Stimulated activated CD4-positive, alpha-beta T cell treated with anti-CD3 and anti-CD28 coated beads, TNF-alpha, amount 100 ng/mL, for 24 hours (primary cell): ENCODE results near the gene KLF13.

ENCODE experiments used
- DNase-seq, 3 experiments: peaks; one replicate each; pipeline ENCODE4 v3.0.0-alpha.2; 2020; ENCODE audit warnings: low read depth in 3 of 3

The KLF13 gene

DNA sequence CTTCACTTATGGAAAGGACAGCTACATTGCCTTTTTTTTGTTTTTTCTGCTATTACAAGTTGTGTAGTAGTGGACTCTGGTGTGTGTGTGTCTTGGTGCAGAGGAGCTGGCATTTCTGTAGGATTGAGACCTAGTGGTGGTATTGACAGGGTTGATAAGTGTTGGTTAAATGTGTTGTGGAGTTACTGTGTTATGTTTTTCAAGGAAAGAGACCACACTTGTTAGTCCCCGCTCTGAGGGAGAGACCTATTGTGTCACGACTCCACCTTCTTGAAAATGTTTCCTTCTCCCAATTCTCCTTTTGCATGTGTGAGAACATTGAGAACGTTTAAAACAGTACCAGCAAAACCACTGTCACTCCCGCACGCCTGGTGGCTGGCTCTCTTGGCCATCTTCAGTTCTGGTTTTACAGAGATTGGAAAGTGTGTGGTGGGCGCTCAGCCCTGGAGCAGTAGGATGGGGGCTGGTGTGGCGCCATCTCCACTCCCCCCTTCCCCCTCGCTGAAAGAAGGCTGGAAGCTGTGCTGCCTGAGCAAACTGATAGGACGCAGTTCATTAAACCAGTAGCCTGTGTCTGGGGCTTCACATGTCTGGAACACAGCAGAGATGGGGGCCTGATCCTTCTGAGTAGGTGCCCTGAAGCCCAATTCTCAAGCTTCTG is 5.5 kb downstream of the KLF13 start:
- DNase-seq, result no peak

DNA sequence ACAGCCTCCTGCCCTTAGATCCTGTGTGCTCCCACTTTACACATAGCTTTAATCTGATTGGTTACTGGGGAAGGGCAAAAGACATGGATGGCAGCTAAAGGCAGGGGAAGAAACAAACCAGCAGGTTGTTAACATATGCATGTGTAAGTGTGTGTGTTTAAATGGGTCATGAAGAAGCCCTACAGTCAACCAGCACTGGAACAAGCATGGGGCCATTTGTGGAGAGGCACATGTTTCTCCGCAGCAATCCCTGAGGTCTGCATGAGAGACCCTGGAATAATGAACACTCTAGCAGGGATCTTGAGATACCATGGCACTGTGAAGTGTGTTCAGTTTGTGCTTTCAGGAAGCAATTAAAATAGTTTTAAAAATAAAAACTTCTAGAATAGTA is 6.0 kb downstream of the KLF13 start:
- no peak for DNase-seq

GRCh38 chr15:31333119-31333518 is 6.5 kb downstream of the KLF13 start:
- no peak for DNase-seq

DNA sequence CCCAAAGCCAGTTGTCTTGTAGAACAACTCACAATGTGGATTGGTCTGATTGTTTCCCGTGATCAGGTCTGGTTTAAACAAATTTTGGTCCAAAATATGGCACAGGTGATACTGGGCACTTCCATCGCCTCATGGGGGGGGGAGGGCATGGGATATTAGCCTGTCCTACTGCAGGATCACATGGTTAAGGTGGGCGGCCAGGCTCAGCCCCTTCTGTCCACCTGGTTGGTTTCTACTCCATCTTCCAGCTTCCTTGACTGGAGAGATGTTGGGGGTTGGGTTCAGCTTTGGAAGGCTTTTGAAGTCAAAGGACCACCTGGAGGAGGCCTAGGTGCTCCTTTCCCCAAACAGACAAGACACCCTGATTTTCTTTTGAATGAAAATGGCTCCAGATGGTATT is 7.2 kb downstream of the KLF13 start:
- DNase-seq, result no peak

- DNase-seq, result no peak
Measured at GRCh38 chr15:31335989-31336592, 9.5 kb downstream of the KLF13 start.

DNA sequence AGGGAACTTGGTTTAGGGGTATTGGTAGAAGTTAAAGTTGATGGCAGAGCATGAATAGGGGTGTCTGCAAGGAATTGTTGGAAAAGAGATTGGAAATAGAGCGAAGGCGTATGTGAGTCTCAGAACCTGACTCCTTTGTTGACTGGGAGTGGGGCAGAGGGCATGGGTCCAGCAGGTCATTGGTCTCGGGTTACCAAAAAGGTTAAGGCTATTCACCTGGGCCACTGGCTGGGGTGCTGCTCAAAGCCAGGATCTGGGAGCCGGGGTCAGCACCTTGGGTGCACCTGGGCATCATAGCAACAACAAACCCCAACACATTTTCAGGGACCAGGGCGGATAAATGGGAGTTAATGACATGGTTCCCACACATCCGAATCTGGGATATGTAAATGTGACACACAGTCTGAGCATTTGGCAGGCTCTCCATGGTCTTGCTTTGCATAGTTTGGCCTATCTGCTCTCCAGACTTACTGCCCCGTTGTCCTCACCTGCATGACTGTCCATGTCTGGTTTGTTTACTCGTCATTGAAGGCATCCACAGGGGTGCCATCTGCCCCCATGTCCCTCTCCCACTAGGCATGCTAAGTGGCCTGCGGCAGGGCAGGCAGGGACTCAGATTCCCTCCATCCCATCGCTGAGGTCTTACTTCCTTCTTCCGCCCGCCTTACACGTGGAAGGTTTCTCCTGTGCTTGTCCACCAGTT is 10.1 kb downstream of the KLF13 start:
- no peak for DNase-seq

- no peak for DNase-seq
Measured at GRCh38 chr15:31337352-31338031, 10.9 kb downstream of the KLF13 start.

DNA sequence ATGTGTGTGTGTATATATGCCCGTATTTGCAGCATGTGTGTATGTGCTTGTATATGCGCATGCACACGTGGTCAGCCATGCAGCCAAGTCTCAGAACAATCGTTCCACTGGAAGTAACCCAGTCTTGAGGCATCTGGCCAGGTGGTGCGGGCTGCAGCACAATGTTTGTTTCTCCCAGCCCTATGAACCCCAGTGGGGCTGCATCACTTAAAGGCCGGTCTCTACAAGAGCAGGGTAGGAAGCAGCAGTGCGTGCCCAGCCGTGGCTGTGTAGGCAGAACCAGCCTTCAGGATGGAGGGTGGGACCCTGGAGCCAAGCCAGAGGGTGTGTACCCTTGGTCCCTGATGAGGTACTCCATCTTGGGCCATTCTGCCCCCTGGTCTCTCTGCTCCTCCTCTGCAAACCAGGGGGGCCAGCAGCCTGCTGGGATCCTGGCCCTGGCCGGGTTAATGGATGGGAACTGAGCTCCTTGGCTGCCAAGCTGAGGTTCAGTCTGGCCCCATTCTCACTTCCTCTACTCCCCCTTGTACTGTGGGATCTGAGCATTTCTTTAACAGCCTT is 11.8 kb downstream of the KLF13 start:
- DNase-seq, result no peak

GRCh38 chr15:31338879-31339557 is 12.4 kb downstream of the KLF13 start:
- no peak for DNase-seq

DNA sequence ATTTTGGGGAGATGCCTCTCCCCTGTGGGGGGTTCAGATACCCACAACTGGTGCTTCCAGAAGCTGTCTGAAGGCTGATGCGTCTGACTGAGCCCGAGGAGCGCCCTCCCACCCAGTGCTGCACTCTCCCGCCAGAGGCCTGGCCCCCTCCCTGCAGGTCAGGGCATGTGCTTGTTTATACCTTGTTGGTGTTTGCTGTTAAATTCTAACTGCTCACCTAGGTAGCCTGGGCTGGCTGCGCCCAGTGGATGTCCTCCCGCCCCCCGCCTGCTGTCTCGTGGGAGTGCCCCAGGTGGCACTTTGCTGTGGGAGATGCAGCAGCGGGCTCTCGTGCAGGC is 12.9 kb downstream of the KLF13 start:
- DNase-seq, result no peak

- DNase-seq, result no peak
Measured at GRCh38 chr15:31340047-31340446, 13.4 kb downstream of the KLF13 start.

DNA sequence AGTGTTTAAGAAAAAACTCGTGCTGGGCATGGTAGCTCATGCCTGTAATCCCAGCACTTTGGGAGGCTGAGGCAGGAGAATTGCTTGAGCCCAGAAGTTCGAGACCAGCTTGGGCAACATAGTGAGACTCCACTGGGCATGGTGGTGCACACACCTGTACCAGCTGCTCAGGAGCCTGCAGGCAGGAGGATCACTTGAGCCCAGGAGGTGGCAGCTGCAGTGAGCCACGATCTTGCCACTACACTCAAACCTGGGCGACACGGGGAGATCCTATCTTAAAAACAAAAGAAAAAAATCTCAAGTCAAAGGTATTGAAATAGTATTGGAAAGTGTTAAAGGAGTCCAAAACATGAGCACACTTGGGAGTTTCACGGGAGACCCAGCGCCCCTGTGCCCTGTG is 14.0 kb downstream of the KLF13 start:
- no peak for DNase-seq

- DNase-seq, result no peak
Measured at GRCh38 chr15:31341071-31341470, 14.4 kb downstream of the KLF13 start.

DNA sequence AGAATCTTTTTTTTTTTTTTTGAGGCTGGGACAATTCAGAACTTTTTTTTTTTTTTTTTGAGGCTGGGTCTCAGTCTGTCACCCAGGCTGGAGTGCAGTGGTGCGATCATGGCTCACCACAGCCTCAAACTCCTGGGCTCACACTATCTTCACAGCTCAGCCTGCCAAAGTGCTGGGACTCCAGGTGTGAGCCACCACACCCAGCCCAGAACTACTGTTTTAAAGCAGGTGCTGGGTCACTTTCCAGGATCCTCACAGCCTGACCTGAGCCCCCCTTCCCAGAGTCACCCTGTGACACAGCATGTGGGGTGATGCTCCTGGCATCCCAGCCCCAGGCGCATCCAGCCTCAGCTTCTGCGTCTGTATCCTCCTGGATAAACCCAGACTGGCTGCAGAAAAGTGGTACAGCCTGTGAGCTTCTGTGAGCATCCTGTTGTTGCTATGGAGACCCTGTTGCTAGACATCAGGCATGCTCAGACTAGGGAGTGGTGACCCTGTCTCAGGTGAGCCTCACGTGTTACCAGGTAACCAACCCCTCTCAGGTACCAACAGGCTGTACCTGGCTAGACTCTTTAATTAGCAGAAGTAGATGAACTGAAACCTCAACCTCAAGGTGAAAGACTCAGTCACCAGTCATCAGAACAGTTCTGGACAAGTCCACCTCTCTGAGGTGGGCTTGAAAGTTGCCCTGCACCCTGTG is 15.0 kb downstream of the KLF13 start:
- DNase-seq, result no peak

GRCh38 chr15:31342381-31342780 is 15.7 kb downstream of the KLF13 start:
- DNase-seq, result no peak

DNA sequence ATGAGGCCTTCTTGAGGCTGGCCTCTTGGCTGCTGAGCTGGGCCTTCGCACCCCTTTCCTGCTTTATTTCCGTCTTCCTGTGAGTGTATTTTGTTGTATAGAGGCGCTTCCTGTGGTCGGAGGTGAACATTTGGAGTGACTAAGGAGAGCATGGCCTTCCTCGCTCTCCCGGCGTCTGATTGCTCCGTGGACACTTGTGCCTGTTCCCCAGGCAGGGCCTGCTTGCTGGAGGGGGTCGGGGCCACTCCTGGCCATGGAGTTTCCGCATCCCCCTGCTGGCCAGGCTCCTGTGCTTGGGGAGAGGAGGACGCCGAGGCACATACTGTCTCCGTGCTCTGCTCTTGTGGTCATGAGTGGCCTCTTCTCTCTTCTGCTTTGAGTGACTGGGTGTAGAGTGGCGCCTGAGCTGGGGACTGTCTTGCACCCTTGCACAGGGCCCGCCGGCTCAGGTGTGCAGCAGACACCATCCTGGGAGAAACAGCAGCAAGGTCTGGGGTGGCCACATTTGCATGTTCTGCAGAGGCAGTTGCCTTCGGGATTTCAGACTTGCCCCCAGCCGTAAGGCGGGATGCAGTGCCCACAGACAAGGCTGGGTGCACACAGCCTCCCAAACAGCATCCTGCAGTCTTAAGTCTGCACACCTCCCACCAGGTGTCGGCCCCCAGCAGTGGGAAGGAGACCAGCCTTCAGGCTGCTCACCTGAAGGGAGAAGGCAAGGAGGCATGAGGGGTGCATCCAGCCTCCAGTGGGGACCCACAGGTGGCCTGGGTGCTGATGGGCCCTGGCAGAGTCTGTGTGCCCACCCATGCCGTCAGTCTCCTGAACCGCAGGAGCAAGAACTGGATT is 16.4 kb downstream of the KLF13 start:
- DNase-seq, result no peak

DNA sequence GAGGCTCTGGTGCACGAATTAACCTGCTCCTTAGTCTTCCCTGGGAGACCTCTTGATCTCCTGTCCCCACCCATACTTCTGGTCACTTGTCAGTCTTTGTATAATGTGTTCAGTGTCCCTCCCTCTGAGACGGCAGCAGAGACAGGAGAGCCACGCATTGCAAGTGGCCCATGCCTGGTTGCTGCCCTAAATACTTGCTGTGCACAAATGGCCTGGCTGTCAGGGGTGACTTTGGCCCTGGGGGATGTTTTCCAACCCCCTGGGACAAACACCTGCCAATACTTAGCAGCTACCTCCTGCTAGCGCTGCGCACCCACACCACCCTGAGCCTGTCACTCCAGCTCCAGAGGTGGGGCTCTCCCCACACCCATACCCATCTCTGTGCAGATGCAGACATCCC is 17.2 kb downstream of the KLF13 start:
- no peak for DNase-seq

GRCh38 chr15:31344266-31344665 is 17.6 kb downstream of the KLF13 start:
- no peak for DNase-seq

DNA sequence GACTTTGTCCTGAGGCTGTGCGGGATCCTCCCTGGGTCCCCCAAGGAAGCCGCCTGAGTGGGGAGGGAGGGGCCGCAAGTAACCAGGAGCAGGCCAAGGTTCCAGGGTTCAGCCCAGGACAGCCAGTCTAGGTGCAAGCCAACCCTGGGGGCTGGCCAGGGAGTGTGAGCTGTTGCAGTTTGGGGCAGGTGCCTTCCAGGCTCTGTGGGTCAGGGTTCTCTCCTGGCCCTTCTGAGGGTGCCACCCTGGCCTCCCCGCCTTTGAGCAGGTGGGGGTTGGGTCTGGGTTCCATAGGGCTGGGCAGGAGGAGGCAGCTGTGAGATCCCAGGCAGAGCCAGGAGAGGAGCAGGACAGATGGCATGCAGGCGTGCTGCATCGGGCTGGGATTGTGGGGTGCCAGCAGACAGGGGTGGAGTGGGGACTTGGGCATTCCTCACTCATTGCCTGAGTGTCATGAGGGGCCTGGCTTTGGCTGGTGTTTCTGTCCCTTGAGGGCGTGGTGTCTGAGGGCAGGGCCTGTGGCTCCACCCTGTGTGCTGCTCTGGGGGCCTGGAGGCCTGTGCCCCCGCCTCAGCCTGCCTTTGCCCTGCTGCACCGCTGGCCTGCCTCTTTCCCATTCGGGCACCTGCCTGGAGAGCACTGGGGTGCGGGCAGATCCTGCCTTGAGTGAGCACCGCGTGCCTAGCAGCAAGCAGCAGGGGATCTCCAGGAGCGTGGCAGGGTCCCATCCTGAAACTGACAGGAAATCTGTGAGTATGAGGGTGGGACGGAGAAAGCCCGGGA is 18.4 kb downstream of the KLF13 start:
- no peak for DNase-seq
